HCT116 (cell line): Measurements from ENCODE around the gene SCN1B. TPM values are rescaled to one million over a fixed set of nuclear protein-coding genes. Genes with fewer than 3 reads are reported as not detected.

Experiments
- ATAC-seq: fragments of 200-7000 bp; cut with Tn5 transposase; 2 replicates; pipeline ENCODE4 v1.9.1; 2020; ENCODE audit warnings: mild to moderate bottlenecking, moderate library complexity
- BruUV-seq: library from RNA; stranded (reverse); fragments of 400-500 nt; replicated peaks from 2 replicates; lab custom pipeline; 2021; lab: Mats Ljungman, UMichigan
- CTCF ChIA-PET: fragments of 300-600 bp; sonication (Branson Sonifier 250); formaldehyde crosslinking; loops from one replicate; lab custom pipeline; 2021; ENCODE audit warnings: antibody characterized with exemption; lab: Charles Lee
- POLR2A ChIA-PET: fragments of 300-600, 350-600 bp; sonication (Branson Sonifier 250); formaldehyde crosslinking; loops from one replicate; lab custom pipeline; 2021; ENCODE audit warnings: antibody characterized with exemption; lab: Charles Lee
- RAD21 ChIA-PET, 2 experiments: fragments of 300-600 bp; sonication (Branson Sonifier 250); formaldehyde crosslinking; loops; one replicate each; lab custom pipeline; 2023; ENCODE audit warnings: low total read pairs in 2 of 2; ENCODE audit not compliant: uncharacterized antibody in 2 of 2, unreplicated experiment in 2 of 2, low non-redundant PET in 1 of 2; lab: Charles Lee
- DNase-seq: peaks from one replicate; pipeline ENCODE4 v3.0.0-alpha.2; 2010; ENCODE audit warnings: low read depth, low spot score
- H2AFZ ChIP-seq: fragments of 200-600 bp; shearing (Covaris generic), sonication (generic); 2 replicates; pipeline ENCODE4 v1.6.1; 2017; ENCODE audit warnings: low read depth, mixed run types, mixed read lengths, antibody characterized with exemption, low read length; ENCODE audit not compliant: poor library complexity, severe bottlenecking
- H3K27ac ChIP-seq: 2 replicates; pipeline ENCODE4 v1.5.1; 2012; ENCODE audit warnings: low read depth, low read length
- H3K27me3 ChIP-seq: fragments of 200-600 bp; sonication (generic); 2 replicates; pipeline ENCODE4 v1.6.1; 2016; ENCODE audit warnings: mixed run types, low read length, mixed read lengths; ENCODE audit not compliant: insufficient read depth
- H3K36me3 ChIP-seq, 2 experiments: fragments of 200-500 bp in 1 of 2; fragments of 200-600 bp in 1 of 2; sonication (Bioruptor generic) in 1 of 2; sonication (generic) in 1 of 2; 2 replicates each; pipeline versions ENCODE4 v1.5.1 to v1.6.1; 2014 to 2016; ENCODE audit warnings: low read length in 2 of 2, inconsistent platforms in 1 of 2, mixed read lengths in 1 of 2, mixed run types in 1 of 2; ENCODE audit not compliant: insufficient read depth in 2 of 2, control insufficient read depth in 1 of 2
- H3K4me1 ChIP-seq, 2 experiments: fragments of 200-600 bp in 1 of 2; sonication (generic) in 1 of 2; 2 replicates each; pipeline versions ENCODE4 v1.5.1 to v1.6.1; 2012 to 2017; ENCODE audit warnings: low read length in 2 of 2, inconsistent platforms in 1 of 2, mild to moderate bottlenecking in 1 of 2, mixed read lengths in 1 of 2, mixed run types in 1 of 2, moderate library complexity in 1 of 2; ENCODE audit not compliant: insufficient read depth in 2 of 2, control insufficient read depth in 1 of 2
- H3K4me2 ChIP-seq: fragments of 200-600 bp; sonication (generic); 2 replicates; pipeline ENCODE4 v1.6.1; 2017; ENCODE audit warnings: mixed run types, low read length, mixed read lengths
- H3K4me3 ChIP-seq, 2 experiments: fragments of 200-600 bp in 1 of 2; sonication (generic) in 1 of 2; replicated peaks in 1 of 2; 2 replicates each; pipeline ENCODE4 v1.5.1; 2011 to 2016; ENCODE audit warnings: low read length in 2 of 2, control low read depth in 1 of 2, low read depth in 1 of 2, mild to moderate bottlenecking in 1 of 2, mixed read lengths in 1 of 2, mixed run types in 1 of 2
- H3K79me2 ChIP-seq: fragments of 200-600 bp; sonication (generic); 2 replicates; pipeline ENCODE4 v1.6.1; 2017; ENCODE audit warnings: mild to moderate bottlenecking, mixed run types, low read length, moderate library complexity, mixed read lengths; ENCODE audit not compliant: insufficient read depth
- H3K9ac ChIP-seq: fragments of 200-600 bp; sonication (generic); 2 replicates; pipeline ENCODE4 v1.6.1; 2016; ENCODE audit warnings: low read length, mixed read lengths
- H3K9me2 ChIP-seq: fragments of 200-600 bp; sonication (generic), shearing (Covaris generic); 2 replicates; pipeline ENCODE4 v1.6.1; 2017; ENCODE audit warnings: mixed run types, mild to moderate bottlenecking, moderate library complexity; ENCODE audit not compliant: insufficient read depth
- H3K9me3 ChIP-seq, 2 experiments: fragments of 200-500 bp in 1 of 2; fragments of 200-600 bp in 1 of 2; sonication (Bioruptor generic) in 1 of 2; sonication (generic) in 1 of 2; 2 replicates each; pipeline ENCODE4 v1.6.1; 2014 to 2017; ENCODE audit warnings: low read length in 2 of 2, mixed read lengths in 2 of 2, inconsistent platforms in 1 of 2, low read depth in 1 of 2, mild to moderate bottlenecking in 1 of 2, mixed run types in 1 of 2, moderate library complexity in 1 of 2; ENCODE audit not compliant: control insufficient read depth in 1 of 2, insufficient read depth in 1 of 2
- H4K20me1 ChIP-seq: fragments of 200-600 bp; sonication (generic), shearing (Covaris generic); 2 replicates; pipeline ENCODE4 v1.6.1; 2017; ENCODE audit warnings: mixed run types, mild to moderate bottlenecking, moderate library complexity; ENCODE audit not compliant: insufficient read depth
- SIN3A ChIP-seq: IDR thresholded peaks from 2 replicates; pipeline ENCODE4 v1.6.1; 2012; ENCODE audit warnings: low read depth
- YY1 ChIP-seq: IDR thresholded peaks from 2 replicates; pipeline ENCODE4 v1.6.1; 2011; ENCODE audit warnings: low read length, low read depth, moderate library complexity, mild to moderate bottlenecking; ENCODE audit not compliant: insufficient replicate concordance; ENCODE audit errors: extremely low read depth
- intact Hi-C: fragments of 100-400 bp; cut with micrococcal nuclease; formaldehyde crosslinking; loops from 2 replicates; pipeline ENCODE4 v1.10.0; 2022
- total RNA-seq: library from RNA; stranded (reverse); gene quantifications from one replicate; pipeline ENCODE4 v1.2.1, GENCODE V29; 2021; ENCODE audit not compliant: unreplicated experiment
- TF ChIP-seq, protein P1 (sequence below): IDR thresholded peaks from 2 replicates; pipeline ENCODE4 v1.6.1; 2012
- TF ChIP-seq, protein P2 (sequence below): IDR thresholded peaks from 2 replicates; pipeline ENCODE4 v1.6.1; 2011; ENCODE audit warnings: mild to moderate bottlenecking, low read length, moderate library complexity; ENCODE audit not compliant: insufficient replicate concordance; ENCODE audit errors: extremely low read depth
- TF ChIP-seq, protein P3 (sequence below): IDR thresholded peaks from 2 replicates; pipeline ENCODE4 v1.6.1; 2012; ENCODE audit warnings: low read depth

The SCN1B gene
- total RNA-seq, 1 experiment from 2014 or later: 6.6 TPM

DNA sequence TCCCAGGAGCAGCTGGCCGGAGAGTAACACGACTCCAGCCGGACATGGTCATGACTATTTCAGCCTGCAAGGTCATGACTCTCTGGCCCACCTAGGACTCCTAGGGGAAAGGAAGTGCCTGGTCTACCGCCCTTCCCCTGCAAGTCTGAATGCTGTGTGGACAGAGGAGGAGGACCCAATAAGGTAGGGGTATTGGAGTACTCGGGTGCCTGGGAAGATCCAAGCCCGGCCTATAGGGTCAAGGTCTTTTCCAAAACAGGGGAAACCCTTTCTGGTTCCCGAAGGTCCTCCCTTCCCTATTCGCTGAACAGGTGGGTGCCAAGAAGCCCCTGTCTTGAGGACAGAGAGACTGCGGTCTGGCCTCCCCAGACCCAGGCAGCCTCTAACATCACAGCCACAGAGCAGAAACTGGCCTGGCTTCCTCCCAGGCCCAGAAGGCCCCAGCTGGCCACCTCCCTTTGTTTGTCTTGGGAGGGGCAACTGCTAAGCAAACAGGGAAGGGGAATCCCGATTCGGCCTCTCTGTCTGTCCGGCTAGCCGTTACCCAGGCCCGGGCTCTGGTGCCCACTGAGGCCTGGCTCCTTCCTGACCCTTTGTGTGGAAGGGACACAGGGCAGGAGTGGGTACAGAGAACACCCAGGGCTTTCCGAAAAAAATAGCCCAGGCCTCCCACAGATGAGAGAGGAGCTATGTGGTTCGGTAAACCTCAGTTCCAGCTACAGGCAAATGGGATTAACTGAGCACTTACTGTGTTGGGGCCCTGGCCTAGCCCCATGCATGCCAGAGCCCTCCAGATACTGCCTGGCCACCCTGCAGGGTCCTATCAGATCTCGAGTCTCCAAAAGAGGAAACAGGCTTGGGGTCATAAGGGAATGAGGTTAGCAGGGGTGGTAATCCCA, 35.4 kb upstream of the SCN1B start:
- DNase-seq (no peak), ATAC-seq (no peak)
- Histone ChIP-seq H3K9me3 (no peaks in the 10 kb centered on the region), H3K27ac (no peak overlapping the region), H3K9ac (no peak overlapping the region), H3K79me2 (no peaks in the 10 kb centered on the region), H3K4me3 (no peak overlapping the region), H3K4me1 (peaks cover 9 to 14% of the 10 kb centered on the region in 2 experiments; a peak in 3 of 4 replicates), H2AFZ (no peak overlapping the region), H4K20me1 (no peaks in the 10 kb centered on the region), H3K36me3 (no peaks in the 10 kb centered on the region), H3K27me3 (no peaks in the 10 kb centered on the region), H3K4me2 (no peak overlapping the region), H3K9me2 (no peaks in the 10 kb centered on the region)
- TF ChIP-seq, protein P1, sequence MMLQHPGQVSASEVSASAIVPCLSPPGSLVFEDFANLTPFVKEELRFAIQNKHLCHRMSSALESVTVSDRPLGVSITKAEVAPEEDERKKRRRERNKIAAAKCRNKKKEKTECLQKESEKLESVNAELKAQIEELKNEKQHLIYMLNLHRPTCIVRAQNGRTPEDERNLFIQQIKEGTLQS: no peak
- TF ChIP-seq, protein P2, sequence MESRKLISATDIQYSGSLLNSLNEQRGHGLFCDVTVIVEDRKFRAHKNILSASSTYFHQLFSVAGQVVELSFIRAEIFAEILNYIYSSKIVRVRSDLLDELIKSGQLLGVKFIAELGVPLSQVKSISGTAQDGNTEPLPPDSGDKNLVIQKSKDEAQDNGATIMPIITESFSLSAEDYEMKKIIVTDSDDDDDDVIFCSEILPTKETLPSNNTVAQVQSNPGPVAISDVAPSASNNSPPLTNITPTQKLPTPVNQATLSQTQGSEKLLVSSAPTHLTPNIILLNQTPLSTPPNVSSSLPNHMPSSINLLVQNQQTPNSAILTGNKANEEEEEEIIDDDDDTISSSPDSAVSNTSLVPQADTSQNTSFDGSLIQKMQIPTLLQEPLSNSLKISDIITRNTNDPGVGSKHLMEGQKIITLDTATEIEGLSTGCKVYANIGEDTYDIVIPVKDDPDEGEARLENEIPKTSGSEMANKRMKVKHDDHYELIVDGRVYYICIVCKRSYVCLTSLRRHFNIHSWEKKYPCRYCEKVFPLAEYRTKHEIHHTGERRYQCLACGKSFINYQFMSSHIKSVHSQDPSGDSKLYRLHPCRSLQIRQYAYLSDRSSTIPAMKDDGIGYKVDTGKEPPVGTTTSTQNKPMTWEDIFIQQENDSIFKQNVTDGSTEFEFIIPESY: no peak
- TF ChIP-seq, protein P3, sequence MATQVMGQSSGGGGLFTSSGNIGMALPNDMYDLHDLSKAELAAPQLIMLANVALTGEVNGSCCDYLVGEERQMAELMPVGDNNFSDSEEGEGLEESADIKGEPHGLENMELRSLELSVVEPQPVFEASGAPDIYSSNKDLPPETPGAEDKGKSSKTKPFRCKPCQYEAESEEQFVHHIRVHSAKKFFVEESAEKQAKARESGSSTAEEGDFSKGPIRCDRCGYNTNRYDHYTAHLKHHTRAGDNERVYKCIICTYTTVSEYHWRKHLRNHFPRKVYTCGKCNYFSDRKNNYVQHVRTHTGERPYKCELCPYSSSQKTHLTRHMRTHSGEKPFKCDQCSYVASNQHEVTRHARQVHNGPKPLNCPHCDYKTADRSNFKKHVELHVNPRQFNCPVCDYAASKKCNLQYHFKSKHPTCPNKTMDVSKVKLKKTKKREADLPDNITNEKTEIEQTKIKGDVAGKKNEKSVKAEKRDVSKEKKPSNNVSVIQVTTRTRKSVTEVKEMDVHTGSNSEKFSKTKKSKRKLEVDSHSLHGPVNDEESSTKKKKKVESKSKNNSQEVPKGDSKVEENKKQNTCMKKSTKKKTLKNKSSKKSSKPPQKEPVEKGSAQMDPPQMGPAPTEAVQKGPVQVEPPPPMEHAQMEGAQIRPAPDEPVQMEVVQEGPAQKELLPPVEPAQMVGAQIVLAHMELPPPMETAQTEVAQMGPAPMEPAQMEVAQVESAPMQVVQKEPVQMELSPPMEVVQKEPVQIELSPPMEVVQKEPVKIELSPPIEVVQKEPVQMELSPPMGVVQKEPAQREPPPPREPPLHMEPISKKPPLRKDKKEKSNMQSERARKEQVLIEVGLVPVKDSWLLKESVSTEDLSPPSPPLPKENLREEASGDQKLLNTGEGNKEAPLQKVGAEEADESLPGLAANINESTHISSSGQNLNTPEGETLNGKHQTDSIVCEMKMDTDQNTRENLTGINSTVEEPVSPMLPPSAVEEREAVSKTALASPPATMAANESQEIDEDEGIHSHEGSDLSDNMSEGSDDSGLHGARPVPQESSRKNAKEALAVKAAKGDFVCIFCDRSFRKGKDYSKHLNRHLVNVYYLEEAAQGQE: no peak
- TF ChIP-seq SIN3A (no peak), YY1 (no peak)
- RAD21 ChIA-PET: no interaction called here
- CTCF ChIA-PET: no interaction called here
- BruUV-seq: no TSS peak
- POLR2A ChIA-PET: no interaction called here
- intact Hi-C loops: no loop called here
